Endothelial cell of umbilical vein (primary cell): Measurements from ENCODE around the gene UTF1. TPM values are rescaled to one million over a fixed set of nuclear protein-coding genes. Genes with fewer than 3 reads are reported as not detected.

Source experiments
- BruUV-seq: library from RNA; stranded (reverse); fragments of 400-500 nt; replicated peaks from 2 replicates; lab custom pipeline; 2021; lab: Mats Ljungman, UMichigan
- CTCF ChIA-PET: fragments of 300-600, 350-600 bp; sonication (Branson Sonifier 250); formaldehyde crosslinking; loops from one replicate; lab custom pipeline; 2021; ENCODE audit warnings: antibody characterized with exemption, inconsistent platforms; lab: Charles Lee
- POLR2A ChIA-PET: fragments of 300-600, 350-600 bp; sonication (Branson Sonifier 250); formaldehyde crosslinking; loops from one replicate; lab custom pipeline; 2021; ENCODE audit warnings: antibody characterized with exemption, inconsistent platforms; lab: Charles Lee
- DNase-seq: peaks from one replicate; pipeline ENCODE4 v3.0.0-alpha.2; 2011; ENCODE audit warnings: low read depth, low spot score
- FAIRE-seq: peaks from 2 replicates; lab custom pipeline; 2011; peaks lifted over from hg19 to GRCh38; lab: Jason Lieb, UNC
- H2AFZ ChIP-seq: 2 replicates; pipeline ENCODE4 v1.6.0; 2012; ENCODE audit warnings: low read depth, low read length, control low read depth, inconsistent platforms
- H3K27ac ChIP-seq: 2 replicates; pipeline ENCODE4 v1.5.1; 2011; ENCODE audit warnings: low read depth, mild to moderate bottlenecking, control low read depth, low read length, moderate library complexity; ENCODE audit not compliant: insufficient read depth
- H3K27me3 ChIP-seq, 2 experiments: 2 replicates each; pipeline versions ENCODE4 v1.6.0 to v1.6.1; 2011; ENCODE audit warnings: low read length in 2 of 2, mixed read lengths in 1 of 2; ENCODE audit not compliant: control insufficient read depth in 2 of 2, insufficient read depth in 2 of 2
- H3K36me3 ChIP-seq, 2 experiments: 2 replicates in 1 of 2; 3 replicates in 1 of 2; pipeline ENCODE4 v1.5.1; 2011; ENCODE audit warnings: low read length in 2 of 2, mild to moderate bottlenecking in 1 of 2, moderate library complexity in 1 of 2; ENCODE audit not compliant: control insufficient read depth in 2 of 2, insufficient read depth in 2 of 2; ENCODE audit errors: extremely low read depth in 1 of 2
- H3K4me1 ChIP-seq: 3 replicates; pipeline ENCODE4 v1.5.1; 2011; ENCODE audit warnings: mild to moderate bottlenecking, low read length; ENCODE audit not compliant: control insufficient read depth, insufficient read depth; ENCODE audit errors: extremely low read depth
- H3K4me2 ChIP-seq: 2 replicates; pipeline ENCODE4 v1.6.1; 2011; ENCODE audit warnings: low read length, control low read depth, mixed read lengths; ENCODE audit not compliant: insufficient read depth
- H3K4me3 ChIP-seq, 3 experiments: fragments of 200-600 bp in 1 of 3; sonication (generic), shearing (Covaris generic) in 1 of 3; replicated peaks in 1 of 3; 2 replicates each; pipeline ENCODE4 v1.5.1; 2011 to 2016; ENCODE audit warnings: control low read depth in 3 of 3, low read length in 3 of 3, mild to moderate bottlenecking in 2 of 3, inconsistent platforms in 1 of 3, low read depth in 1 of 3, moderate library complexity in 1 of 3; ENCODE audit not compliant: insufficient read depth in 1 of 3
- H3K79me2 ChIP-seq: 2 replicates; pipeline ENCODE4 v1.6.0; 2012; ENCODE audit warnings: low read length, inconsistent platforms; ENCODE audit not compliant: control insufficient read depth, insufficient read depth
- H3K9ac ChIP-seq: replicated peaks from 2 replicates; pipeline ENCODE3; 2011; ENCODE audit warnings: low read length, control low read depth; ENCODE audit not compliant: insufficient read depth; ENCODE audit errors: extremely low read depth
- H3K9me1 ChIP-seq: replicated peaks from 3 replicates; pipeline ENCODE4 v1.6.0; 2011; ENCODE audit warnings: mild to moderate bottlenecking, low read length; ENCODE audit not compliant: control insufficient read depth, insufficient read depth; ENCODE audit errors: extremely low read depth
- H3K9me3 ChIP-seq: replicated peaks from 2 replicates; pipeline ENCODE4 v1.5.1; 2012; ENCODE audit warnings: low read length, inconsistent platforms; ENCODE audit not compliant: control insufficient read depth, insufficient read depth
- H4K20me1 ChIP-seq: replicated peaks from 2 replicates; pipeline ENCODE3; 2011; ENCODE audit warnings: mild to moderate bottlenecking, low read length; ENCODE audit not compliant: control insufficient read depth, insufficient read depth; ENCODE audit errors: extremely low read depth
- CTCF ChIP-seq, 2 donors: IDR thresholded peaks; 1 replicate in 1 of 2; 2 replicates in 1 of 2; pipeline ENCODE4 v1.5.1; 2011; ENCODE audit warnings: low read length in 2 of 2, mild to moderate bottlenecking in 2 of 2, moderate library complexity in 2 of 2, control low read depth in 1 of 2, inconsistent platforms in 1 of 2, low read depth in 1 of 2; ENCODE audit not compliant: insufficient read depth in 1 of 2; ENCODE audit errors: extremely low read depth in 1 of 2
- EZH2 ChIP-seq: IDR thresholded peaks from 2 replicates; pipeline ENCODE4 v1.6.1; 2012; ENCODE audit warnings: borderline replicate concordance, low read depth, mild to moderate bottlenecking, moderate library complexity, low read length, inconsistent platforms; ENCODE audit not compliant: severe bottlenecking
- FOS ChIP-seq: IDR thresholded peaks from 2 replicates; pipeline ENCODE4 v1.6.1; 2011; ENCODE audit warnings: mild to moderate bottlenecking, low read length, moderate library complexity, borderline replicate concordance; ENCODE audit not compliant: insufficient read depth
- GATA2 ChIP-seq: IDR thresholded peaks from 2 replicates; pipeline ENCODE4 v1.7.0; 2011; ENCODE audit warnings: low read depth, mild to moderate bottlenecking, moderate library complexity, mixed read lengths, low read length; ENCODE audit not compliant: insufficient read length, insufficient read depth
- JUN ChIP-seq: IDR thresholded peaks from 2 replicates; pipeline ENCODE4 v1.6.1; 2011; ENCODE audit warnings: borderline replicate concordance, low read depth; ENCODE audit not compliant: insufficient read length, insufficient read depth
- MAX ChIP-seq: IDR thresholded peaks from 2 replicates; pipeline ENCODE4 v1.6.1; 2011; ENCODE audit not compliant: insufficient read depth, insufficient read length
- MYC ChIP-seq: IDR thresholded peaks from one replicate; pipeline ENCODE4 v1.6.1; 2011; ENCODE audit warnings: mild to moderate bottlenecking, low read depth, low read length
- POLR2A ChIP-seq: IDR thresholded peaks from 2 replicates; pipeline ENCODE4 v1.6.1; 2012; ENCODE audit warnings: low read depth, mild to moderate bottlenecking, control low read depth, low read length
- POLR2AphosphoS5 ChIP-seq: IDR thresholded peaks from 2 replicates; pipeline ENCODE4 v1.6.1; 2012; ENCODE audit warnings: low read depth, mild to moderate bottlenecking, control low read depth, low read length, moderate library complexity; ENCODE audit not compliant: insufficient read depth
- dilution Hi-C: fragments of 300-500 bp; cut with MboI; formaldehyde crosslinking; loops from one replicate; pipeline ENCODE4 v1.15.0; 2019; ENCODE audit warnings: low sequenced_read_pairs; ENCODE audit not compliant: extremely low pct_ligation_motif_present
- intact Hi-C: fragments of 100-400 bp; cut with micrococcal nuclease; formaldehyde crosslinking; loops from one replicate; pipeline ENCODE4 v1.10.0; 2022
- polyA plus RNA-seq, 4 experiments: library from polyadenylated mRNA; depleted of rRNA in 3 of 4; stranded (reverse) in 3 of 4; unstranded in 1 of 4; fragments of >200 nt; gene quantifications; 2 replicates each; pipeline versions ENCODE4 v1.2.1 to v1.2.3, GENCODE V29; 2011 to 2012; ENCODE audit warnings: missing spikeins in 1 of 4
- total RNA-seq: library from RNA; stranded (reverse); gene quantifications from 2 replicates; pipeline ENCODE4 v1.2.3, GENCODE V29; 2021

UTF1 gene
- total and polyA plus RNA-seq, 2 donors (not counting 3 experiments of a cell fraction or from before 2014, with no cell fraction given) = not detected

- no peaks in the 10 kb centered on the region for H3K27me3 ChIP-seq
- no peak overlapping the region for H2AFZ ChIP-seq
- no peaks in the 10 kb centered on the region for H3K36me3 ChIP-seq
- H3K9me1 ChIP-seq = no peaks in the 10 kb centered on the region
- POLR2A ChIA-PET = no interaction called here
- no TSS peak for BruUV-seq
- DNase-seq (no peak), FAIRE-seq (no peak)
- no peak overlapping the region for H3K27ac ChIP-seq
- H3K9ac ChIP-seq = no peak overlapping the region
- H3K4me1 ChIP-seq = no peaks in the 10 kb centered on the region
- H3K9me3 ChIP-seq = no peaks in the 10 kb centered on the region
- no peak overlapping the region for H3K4me3 ChIP-seq
- no peaks in the 10 kb centered on the region for H4K20me1 ChIP-seq
- H3K4me2 ChIP-seq = no peak overlapping the region
- intact Hi-C loops = no loop called here
- TF ChIP-seq GATA2 = no peak
- TF ChIP-seq EZH2 = no peak
- TF ChIP-seq MAX = no peak
- no peak for TF ChIP-seq POLR2AphosphoS5
- TF ChIP-seq MYC = no peak
- no peak for TF ChIP-seq JUN
- TF ChIP-seq POLR2A = no peak
- TF ChIP-seq FOS = no peak
- TF ChIP-seq CTCF (IDR thresholded peaks at IDR 0.05; ENCODE audit: extremely low read depth in 1 of 2, insufficient read depth in 1 of 2, low read depth in 1 of 2, low read length in 2 of 2) = no peak
- no peaks in the 10 kb centered on the region for H3K79me2 ChIP-seq
- dilution Hi-C loops = no loop called here
- CTCF ChIA-PET = no interaction called here
These were observed 27.0 kb upstream of the UTF1 start for GRCh38 chr10:133202778-133203651.
